ENCODE measurements around the gene SLC29A2. TPM values are rescaled to one million over a fixed set of nuclear protein-coding genes. Genes with fewer than 3 reads are reported as not detected.

SLC29A2 gene
- total and polyA plus RNA-seq, 2 donors, result 1.1 to 2.1 TPM

- Histone ChIP-seq H3K36me3 (ENCODE audit: insufficient read depth) (peaks cover 6% of the 10 kb centered on the region), H3K4me1 (ENCODE audit: insufficient read depth) (no peaks in the 10 kb centered on the region), H3K4me3 (ENCODE audit: low read depth, low read length) (no peak overlapping the region), H3K27ac (ENCODE audit: low read depth) (no peak overlapping the region)
- no peak for DNase-seq (ENCODE audit: extremely low spot score)
- 54% methylated on average over 18 of the region's 18 CpGs for WGBS
Measured at GRCh38 chr11:66337103-66337899, 34.3 kb downstream of the SLC29A2 start.

- Histone ChIP-seq H3K36me3 (ENCODE audit: insufficient read depth) (peaks cover 3% of the 10 kb centered on the region), H3K27ac (ENCODE audit: low read depth) (no peak within 1 kb of the TSS), H3K4me3 (ENCODE audit: low read depth, low read length) (peak within 1 kb of the TSS; percentile 54), H3K4me1 (ENCODE audit: insufficient read depth) (no peaks in the 10 kb centered on the region)
- no peak for DNase-seq (ENCODE audit: extremely low spot score)
- 14% methylated on average over 22 of the region's 22 CpGs for WGBS
Measured at GRCh38 chr11:66336234-66337102, 35.1 kb downstream of the SLC29A2 start, which contains the start of gene RIN1. Gene RIN1 (minus strand): TSS chr11:66336434. CDS start chr11:66336402, 32 bp downstream.

- H3K27ac ChIP-seq (ENCODE audit: low read depth), result no peak overlapping the region
- H3K36me3 ChIP-seq (ENCODE audit: insufficient read depth), result peaks cover 3% of the 10 kb centered on the region
- H3K4me3 ChIP-seq (ENCODE audit: low read depth, low read length), result peak overlapping the region; percentile 54
- WGBS, result 8% methylated on average over 35 of the region's 35 CpGs
- no peak for DNase-seq (ENCODE audit: extremely low spot score)
- no peaks in the 10 kb centered on the region for H3K4me1 ChIP-seq (ENCODE audit: insufficient read depth)
Measured at GRCh38 chr11:66335531-66336233, 35.9 kb downstream of the SLC29A2 start.

- DNase-seq (ENCODE audit: extremely low spot score), result no peak
- Histone ChIP-seq H3K36me3 (ENCODE audit: insufficient read depth) (peaks cover 3% of the 10 kb centered on the region), H3K4me3 (ENCODE audit: low read depth, low read length) (no peak overlapping the region), H3K27ac (ENCODE audit: low read depth) (no peak overlapping the region), H3K4me1 (ENCODE audit: insufficient read depth) (no peaks in the 10 kb centered on the region)
- 81% methylated on average over 42 of the region's 42 CpGs for whole genome bisulfite sequencing
Measured at GRCh38 chr11:66334605-66335442, 36.7 kb downstream of the SLC29A2 start.

GRCh38 chr11:66333896-66334604 is 37.5 kb downstream of the SLC29A2 start:
- DNase-seq (ENCODE audit: extremely low spot score), result no peak
- no peak overlapping the region for H3K4me3 ChIP-seq (ENCODE audit: low read depth, low read length)
- no peak overlapping the region for H3K27ac ChIP-seq (ENCODE audit: low read depth)
- WGBS, result 89% methylated on average over 29 of the region's 29 CpGs
- H3K36me3 ChIP-seq (ENCODE audit: insufficient read depth), result peaks cover 3% of the 10 kb centered on the region
- no peaks in the 10 kb centered on the region for H3K4me1 ChIP-seq (ENCODE audit: insufficient read depth)

GRCh38 chr11:66333220-66333877 is 38.2 kb downstream of the SLC29A2 start:
- H3K36me3 ChIP-seq (ENCODE audit: insufficient read depth), result peaks cover 3% of the 10 kb centered on the region
- H3K27ac ChIP-seq (ENCODE audit: low read depth), result no peak overlapping the region
- 87% methylated on average over 19 of the region's 19 CpGs for WGBS
- H3K4me3 ChIP-seq (ENCODE audit: low read depth, low read length), result no peak overlapping the region
- no peak for DNase-seq (ENCODE audit: extremely low spot score)
- no peaks in the 10 kb centered on the region for H3K4me1 ChIP-seq (ENCODE audit: insufficient read depth)

- Histone ChIP-seq H3K36me3 (ENCODE audit: insufficient read depth) (peaks cover 3% of the 10 kb centered on the region), H3K4me3 (ENCODE audit: low read depth, low read length) (no peak overlapping the region), H3K27ac (ENCODE audit: low read depth) (no peak overlapping the region), H3K4me1 (ENCODE audit: insufficient read depth) (no peaks in the 10 kb centered on the region)
- WGBS, result 85% methylated on average over 18 of the region's 18 CpGs
- DNase-seq (ENCODE audit: extremely low spot score), result no peak
Measured at GRCh38 chr11:66332371-66333219, 39.0 kb downstream of the SLC29A2 start.

- Histone ChIP-seq H3K4me3 (ENCODE audit: low read depth, low read length) (no peak overlapping the region), H3K36me3 (ENCODE audit: insufficient read depth) (peaks cover 3% of the 10 kb centered on the region), H3K4me1 (ENCODE audit: insufficient read depth) (no peaks in the 10 kb centered on the region), H3K27ac (ENCODE audit: low read depth) (no peak overlapping the region)
- DNase-seq (ENCODE audit: extremely low spot score), result no peak
- WGBS, result 84% methylated on average over 12 of the region's 12 CpGs
Measured at GRCh38 chr11:66331542-66332370, 39.8 kb downstream of the SLC29A2 start.

GRCh38 chr11:66330931-66331330 is 40.6 kb downstream of the SLC29A2 start:
- H3K4me1 ChIP-seq (ENCODE audit: insufficient read depth), result no peaks in the 10 kb centered on the region
- no peak overlapping the region for H3K27ac ChIP-seq (ENCODE audit: low read depth)
- no peak for DNase-seq (ENCODE audit: extremely low spot score)
- 45% methylated on average over 10 of the region's 10 CpGs for WGBS
- H3K4me3 ChIP-seq (ENCODE audit: low read depth, low read length), result no peak overlapping the region
- peaks cover 3% of the 10 kb centered on the region for H3K36me3 ChIP-seq (ENCODE audit: insufficient read depth)

- H3K36me3 ChIP-seq (ENCODE audit: insufficient read depth), result peaks cover 3% of the 10 kb centered on the region
- 92% methylated on average over 3 of the region's 3 CpGs for WGBS
- H3K4me1 ChIP-seq (ENCODE audit: insufficient read depth), result no peaks in the 10 kb centered on the region
- H3K4me3 ChIP-seq (ENCODE audit: low read depth, low read length), result no peak overlapping the region
- no peak for DNase-seq (ENCODE audit: extremely low spot score)
- no peak overlapping the region for H3K27ac ChIP-seq (ENCODE audit: low read depth)
Measured at GRCh38 chr11:66329165-66329673, 42.3 kb downstream of the SLC29A2 start.
